GM18519 (cell line): ENCODE measurements around the gene NWD2.

Experiments
- ATAC-seq: cut with Tn5 transposase; IDR thresholded peaks from one replicate; pipeline ENCODE4 v1.9.1; 2021; ENCODE audit warnings: mild to moderate bottlenecking, moderate library complexity; ENCODE audit not compliant: unreplicated experiment, low FRiP score

NWD2 gene

GRCh38 chr4:37464373-37465128, 220.0 kb downstream of the NWD2 start:
- ATAC-seq, result no peak

- no peak for ATAC-seq
These were observed 220.8 kb downstream of the NWD2 start for GRCh38 chr4:37465296-37465695.

GRCh38 chr4:37465845-37466244, 221.3 kb downstream of the NWD2 start:
- ATAC-seq, result no peak

- no peak for ATAC-seq
These were observed 222.7 kb downstream of the NWD2 start for GRCh38 chr4:37467223-37467622.

- ATAC-seq, result no peak
These were observed 223.3 kb downstream of the NWD2 start for GRCh38 chr4:37467824-37468223.

- no peak for ATAC-seq
These were observed 224.7 kb downstream of the NWD2 start for GRCh38 chr4:37469286-37469685.

GRCh38 chr4:37470245-37470644, 225.7 kb downstream of the NWD2 start:
- ATAC-seq, result no peak

- no peak for ATAC-seq
These were observed 226.6 kb downstream of the NWD2 start for GRCh38 chr4:37471093-37471492.

- no peak for ATAC-seq
These were observed 227.4 kb downstream of the NWD2 start for GRCh38 chr4:37471971-37472370.

- ATAC-seq, result no peak
These were observed 229.3 kb downstream of the NWD2 start for GRCh38 chr4:37473807-37474206.

- no peak for ATAC-seq
These were observed 230.5 kb downstream of the NWD2 start for GRCh38 chr4:37475087-37475486.

- no peak for ATAC-seq
These were observed 231.2 kb downstream of the NWD2 start for GRCh38 chr4:37475776-37476175.

GRCh38 chr4:37476256-37476655, 231.7 kb downstream of the NWD2 start:
- ATAC-seq, result no peak

GRCh38 chr4:37476691-37477090, 232.1 kb downstream of the NWD2 start:
- no peak for ATAC-seq

GRCh38 chr4:37477126-37477525, 232.6 kb downstream of the NWD2 start:
- no peak for ATAC-seq

- ATAC-seq, result no peak
These were observed 233.6 kb downstream of the NWD2 start for GRCh38 chr4:37478151-37478550.

- no peak for ATAC-seq
These were observed 236.0 kb downstream of the NWD2 start for GRCh38 chr4:37480509-37480908.

GRCh38 chr4:37481547-37482122, 237.1 kb downstream of the NWD2 start:
- no peak for ATAC-seq

GRCh38 chr4:37482236-37482913, 237.8 kb downstream of the NWD2 start:
- ATAC-seq, result no peak

- no peak for ATAC-seq
These were observed 239.1 kb downstream of the NWD2 start for GRCh38 chr4:37483610-37484009.

GRCh38 chr4:37486166-37486565, 241.6 kb downstream of the NWD2 start:
- ATAC-seq, result no peak

- no peak for ATAC-seq
These were observed 243.1 kb downstream of the NWD2 start for GRCh38 chr4:37487668-37488067.
